ENCODE measurements around the gene FBRSL1.

DNA sequence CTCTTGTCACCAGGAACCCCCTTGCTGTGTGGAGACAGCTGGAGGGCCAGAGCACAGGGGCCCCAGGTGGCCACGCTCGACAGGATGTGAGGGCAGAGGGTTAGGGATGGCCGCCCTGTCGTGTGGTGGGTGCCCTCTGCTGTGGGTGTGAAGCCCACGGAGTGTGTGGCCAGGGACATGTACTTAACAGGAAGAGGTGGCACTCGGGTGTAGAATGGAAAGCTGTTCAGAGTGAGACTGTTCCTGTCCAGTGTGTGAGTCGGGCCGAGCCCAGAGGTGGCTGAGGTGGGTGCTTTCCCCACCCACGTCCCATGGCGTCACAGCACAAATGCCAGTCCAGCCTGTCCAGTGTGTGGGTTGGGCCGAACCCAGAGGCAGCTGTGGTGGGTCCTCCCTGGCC is 47.1 kb downstream of the FBRSL1 start:
- TF ChIP-seq, protein P1, sequence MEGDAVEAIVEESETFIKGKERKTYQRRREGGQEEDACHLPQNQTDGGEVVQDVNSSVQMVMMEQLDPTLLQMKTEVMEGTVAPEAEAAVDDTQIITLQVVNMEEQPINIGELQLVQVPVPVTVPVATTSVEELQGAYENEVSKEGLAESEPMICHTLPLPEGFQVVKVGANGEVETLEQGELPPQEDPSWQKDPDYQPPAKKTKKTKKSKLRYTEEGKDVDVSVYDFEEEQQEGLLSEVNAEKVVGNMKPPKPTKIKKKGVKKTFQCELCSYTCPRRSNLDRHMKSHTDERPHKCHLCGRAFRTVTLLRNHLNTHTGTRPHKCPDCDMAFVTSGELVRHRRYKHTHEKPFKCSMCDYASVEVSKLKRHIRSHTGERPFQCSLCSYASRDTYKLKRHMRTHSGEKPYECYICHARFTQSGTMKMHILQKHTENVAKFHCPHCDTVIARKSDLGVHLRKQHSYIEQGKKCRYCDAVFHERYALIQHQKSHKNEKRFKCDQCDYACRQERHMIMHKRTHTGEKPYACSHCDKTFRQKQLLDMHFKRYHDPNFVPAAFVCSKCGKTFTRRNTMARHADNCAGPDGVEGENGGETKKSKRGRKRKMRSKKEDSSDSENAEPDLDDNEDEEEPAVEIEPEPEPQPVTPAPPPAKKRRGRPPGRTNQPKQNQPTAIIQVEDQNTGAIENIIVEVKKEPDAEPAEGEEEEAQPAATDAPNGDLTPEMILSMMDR (IDR thresholded peaks at IDR 0.05; ENCODE audit: insufficient read depth, low read depth, low read length): no peak
- no peak for TF ChIP-seq EZH2 (IDR thresholded peaks at IDR 0.05; ENCODE audit: insufficient read depth, low read length)

All from astrocyte (in vitro differentiated cells and primary cell).